GM06990 (cell line): ENCODE results near the gene CDY1B.
"Not testable (repeated sequence)": the region's sequence is repeated elsewhere in the genome, so short reads cannot be mapped to it uniquely, and the experiment has no call there.

ENCODE experiments used
- DNase-seq: peaks from one replicate; pipeline ENCODE4 v3.0.0-alpha.2; 2011; ENCODE audit not compliant: insufficient read length; ENCODE audit errors: extremely low read depth
- H3K27me3 ChIP-seq: replicated peaks from 2 replicates; pipeline ENCODE4 v1.6.0; 2011; ENCODE audit warnings: low read length; ENCODE audit not compliant: control insufficient read depth, insufficient read depth
- H3K36me3 ChIP-seq: 2 replicates; pipeline ENCODE4 v1.5.1; 2011; ENCODE audit warnings: low read length; ENCODE audit not compliant: control insufficient read depth, insufficient read depth
- H3K4me3 ChIP-seq: replicated peaks from 2 replicates; pipeline ENCODE4 v1.5.1; 2011; ENCODE audit warnings: low read depth, mild to moderate bottlenecking, control low read depth, low read length

Gene CDY1B, protein sequence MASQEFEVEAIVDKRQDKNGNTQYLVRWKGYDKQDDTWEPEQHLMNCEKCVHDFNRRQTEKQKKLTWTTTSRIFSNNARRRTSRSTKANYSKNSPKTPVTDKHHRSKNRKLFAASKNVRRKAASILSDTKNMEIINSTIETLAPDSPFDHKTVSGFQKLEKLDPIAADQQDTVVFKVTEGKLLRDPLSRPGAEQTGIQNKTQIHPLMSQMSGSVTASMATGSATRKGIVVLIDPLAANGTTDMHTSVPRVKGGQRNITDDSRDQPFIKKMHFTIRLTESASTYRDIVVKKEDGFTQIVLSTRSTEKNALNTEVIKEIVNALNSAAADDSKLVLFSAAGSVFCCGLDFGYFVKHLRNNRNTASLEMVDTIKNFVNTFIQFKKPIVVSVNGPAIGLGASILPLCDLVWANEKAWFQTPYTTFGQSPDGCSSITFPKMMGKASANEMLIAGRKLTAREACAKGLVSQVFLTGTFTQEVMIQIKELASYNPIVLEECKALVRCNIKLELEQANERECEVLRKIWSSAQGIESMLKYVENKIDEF

DNA sequence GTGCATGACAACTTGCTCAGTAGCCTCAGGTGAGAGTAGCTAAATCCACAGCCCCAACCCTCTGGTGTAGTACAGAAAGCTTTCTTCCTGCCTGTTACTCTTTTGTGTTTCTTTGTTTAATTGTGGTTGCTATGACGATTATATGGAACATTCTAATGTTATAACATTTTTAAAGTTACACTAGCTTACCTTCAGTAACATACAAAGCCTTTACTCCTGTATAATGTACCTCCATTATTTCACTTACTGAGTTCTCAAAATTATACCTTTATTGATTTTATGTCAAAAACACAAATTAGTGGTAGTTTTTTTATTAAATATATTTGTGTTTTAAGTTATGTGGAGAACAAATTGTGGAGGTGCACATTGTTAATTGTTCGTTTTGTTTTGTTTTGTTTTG lies at the start of gene CDY1B:
Gene CDY1B, minus strand, starts transcription at position 101 of the 400 bp plus-strand sequence. CDS start 331 bp downstream, outside the sequence.
- H3K4me3 ChIP-seq, H3K36me3 ChIP-seq, H3K27me3 ChIP-seq, DNase-seq: not testable (repeated sequence)

DNA sequence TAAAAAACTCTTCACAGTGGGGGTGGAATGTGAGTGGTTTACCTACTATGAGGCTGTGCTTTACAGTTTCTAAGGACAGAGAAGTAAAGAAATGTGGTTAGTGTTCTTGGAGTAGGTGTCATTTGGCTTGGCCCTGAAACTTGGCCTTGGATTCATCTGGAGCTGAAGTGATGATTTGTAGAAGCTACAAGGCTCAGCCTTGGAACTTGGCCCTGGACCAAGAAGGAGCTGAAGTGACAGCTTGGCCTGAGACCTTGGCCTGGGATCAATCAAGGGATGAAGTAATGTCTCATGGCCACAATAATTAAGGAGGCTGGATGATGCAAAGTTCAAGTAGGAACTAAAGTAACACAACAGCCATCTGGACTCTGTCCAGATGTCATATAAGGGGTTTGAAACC lies 1.7 kb upstream of the CDY1B start:
- H3K4me3 ChIP-seq, DNase-seq, H3K27me3 ChIP-seq, H3K36me3 ChIP-seq: not testable (repeated sequence)

DNA sequence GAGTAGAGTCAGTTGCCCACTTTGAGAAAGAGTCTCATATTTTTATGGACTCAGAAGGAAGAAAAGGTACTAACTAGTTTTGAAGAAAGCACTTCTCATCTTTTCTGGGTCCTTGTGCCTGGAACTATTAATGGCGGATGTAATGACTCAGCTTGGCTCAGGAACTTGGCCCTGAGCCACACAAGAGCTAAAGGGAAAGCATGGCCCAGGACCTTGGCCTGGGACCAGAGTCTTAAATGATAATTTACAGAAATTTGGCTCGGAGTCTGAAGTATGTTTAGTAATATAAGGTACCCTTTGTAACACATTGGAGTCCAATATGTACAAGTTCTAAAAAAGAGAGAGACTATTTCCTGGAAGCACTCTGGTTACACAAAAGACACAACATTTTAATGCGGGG lies 4.6 kb downstream of the CDY1B start:
- DNase-seq, H3K36me3 ChIP-seq, H3K27me3 ChIP-seq, H3K4me3 ChIP-seq: not testable (repeated sequence)

DNA sequence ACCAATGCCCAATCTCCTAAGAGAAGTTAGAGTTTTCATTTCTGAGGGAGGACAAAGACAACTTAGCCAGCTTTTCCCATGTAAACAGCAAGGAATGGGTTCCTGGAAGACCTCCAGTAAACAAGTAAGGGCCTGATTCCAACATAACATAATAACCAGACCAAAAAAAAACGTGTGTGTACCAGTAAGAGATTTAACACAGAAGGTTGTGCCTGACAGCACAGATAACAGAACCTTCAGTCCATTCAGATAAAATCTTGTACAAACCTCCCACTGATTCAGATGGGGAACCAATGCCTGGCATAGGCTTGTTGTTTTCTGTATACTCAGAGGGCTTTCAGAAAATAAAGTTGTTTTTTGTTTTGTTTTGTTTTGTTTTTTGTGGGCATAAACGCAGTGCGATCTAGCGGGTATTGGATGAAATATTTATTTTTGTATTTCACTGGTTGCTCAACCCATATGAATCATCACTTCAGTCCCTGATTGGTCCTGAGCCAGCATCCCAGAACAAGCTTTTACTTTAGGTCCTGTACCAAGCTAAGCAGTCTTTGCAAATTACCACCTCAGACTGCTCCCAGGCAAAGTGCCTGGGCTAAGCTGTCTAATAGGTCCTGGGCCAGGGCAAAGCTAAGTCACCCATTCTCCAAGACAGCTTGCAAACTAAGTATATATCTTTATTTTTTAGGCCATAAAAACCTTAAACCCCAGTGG lies 8.7 kb downstream of the CDY1B start:
- not testable (repeated sequence) for H3K4me3 ChIP-seq

DNA sequence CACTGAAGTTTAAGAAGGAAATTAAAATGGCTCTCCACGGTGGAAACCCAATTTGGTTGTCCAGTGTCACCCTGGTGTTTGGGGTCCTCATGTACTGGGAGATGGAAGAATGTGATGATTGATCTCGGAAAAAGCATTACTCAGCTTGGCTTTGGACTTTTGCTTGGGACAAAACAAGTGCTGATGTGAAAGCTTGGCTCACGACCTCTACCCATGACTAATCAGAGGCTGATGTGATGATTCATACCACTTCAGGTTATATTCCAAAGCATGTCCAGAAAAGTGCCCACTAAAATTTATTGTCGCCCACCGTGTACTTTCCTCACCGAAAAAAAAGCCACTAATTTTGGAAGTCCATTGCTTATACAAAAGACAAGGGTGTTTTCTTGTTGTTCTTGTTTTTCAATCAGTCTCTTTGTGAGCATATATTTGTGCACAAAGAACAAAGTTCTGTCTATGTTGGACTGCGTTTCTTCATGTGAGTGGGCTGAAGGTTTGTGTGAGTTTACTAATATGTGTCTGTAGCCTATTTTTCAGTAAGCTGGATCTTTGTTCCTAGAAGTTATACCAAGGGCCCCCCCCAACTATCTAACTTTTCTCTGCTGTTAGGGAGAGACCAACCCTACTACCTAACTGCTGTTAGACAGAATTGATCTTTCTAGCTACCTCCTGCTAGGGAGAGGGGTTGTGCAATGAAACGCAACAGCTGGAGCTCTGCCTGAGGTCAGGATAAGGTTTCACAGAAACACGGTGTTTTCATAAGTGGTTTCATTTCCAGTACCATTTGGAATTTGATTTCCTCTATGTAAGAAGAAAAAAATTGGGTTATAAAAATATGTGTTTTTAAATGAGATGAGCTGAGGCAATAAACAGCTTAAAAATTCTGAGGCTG lies 21.4 kb downstream of the CDY1B start:
- not testable (repeated sequence) for DNase-seq, H3K27me3 ChIP-seq, H3K4me3 ChIP-seq, H3K36me3 ChIP-seq

More for the DNA sequence above, 8.7 kb downstream of the CDY1B start:
- H3K36me3 ChIP-seq, DNase-seq, H3K27me3 ChIP-seq: not testable (repeated sequence)
